T-helper 22 cell (primary cell): ENCODE results near the gene PRODH2.
"Not testable (repeated sequence)": the region's sequence is repeated elsewhere in the genome, so short reads cannot be mapped to it uniquely, and the experiment has no call there.

Source experiments
- DNase-seq: peaks from one replicate; pipeline ENCODE4 v3.0.0-alpha.2; 2020; ENCODE audit warnings: low read depth

PRODH2 gene

DNA sequence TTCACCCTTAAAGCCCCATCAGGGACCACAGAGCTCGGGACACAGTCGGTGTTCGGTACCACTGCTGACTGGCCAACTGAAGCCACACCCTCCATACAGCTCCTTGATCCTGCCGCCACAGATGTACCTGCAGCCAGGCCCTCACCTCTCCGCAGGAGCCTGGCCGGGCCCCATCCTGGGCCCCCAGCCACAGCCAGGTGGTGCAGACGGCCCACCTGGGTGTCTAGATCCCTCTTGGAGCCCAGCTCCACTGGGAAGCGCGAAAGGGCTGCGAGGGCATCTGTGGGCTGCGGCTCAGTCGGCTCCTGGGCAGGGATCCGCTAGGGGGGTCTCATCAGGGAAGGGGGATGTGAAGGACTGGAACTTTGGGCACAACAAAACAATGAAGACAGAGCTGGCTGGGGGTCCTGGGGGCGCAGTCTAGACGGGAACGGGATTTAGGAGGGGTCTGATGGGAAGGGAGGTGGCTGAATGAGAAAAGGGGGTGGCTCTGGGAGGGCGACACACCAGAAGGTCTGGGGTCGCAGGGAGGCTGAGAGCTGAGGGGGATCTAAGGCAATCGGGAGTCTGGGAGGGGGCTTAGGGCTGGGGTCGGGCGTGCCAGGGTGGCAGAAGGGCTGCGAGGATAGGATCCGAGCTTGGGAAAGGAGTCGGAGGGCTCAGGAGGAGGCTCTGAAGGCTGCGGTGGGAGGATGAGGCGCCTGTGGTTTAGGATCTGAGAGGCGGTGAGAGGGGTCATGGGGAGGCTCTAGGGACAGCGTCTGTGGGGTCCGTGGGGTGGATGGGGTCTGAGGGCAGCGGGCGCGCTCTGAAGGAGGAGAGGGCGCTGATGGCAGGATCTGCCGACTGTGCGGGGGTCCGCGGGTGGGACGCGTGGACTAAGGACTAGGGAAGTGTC lies 15.8 kb downstream of the PRODH2 start:
- no peak for DNase-seq

- DNase-seq = not testable (repeated sequence)
These were observed 17.1 kb downstream of the PRODH2 start for GRCh38 chr19:35795564-35795963.

- DNase-seq = no peak
These were observed 19.1 kb downstream of the PRODH2 start for GRCh38 chr19:35793381-35794165.

DNA sequence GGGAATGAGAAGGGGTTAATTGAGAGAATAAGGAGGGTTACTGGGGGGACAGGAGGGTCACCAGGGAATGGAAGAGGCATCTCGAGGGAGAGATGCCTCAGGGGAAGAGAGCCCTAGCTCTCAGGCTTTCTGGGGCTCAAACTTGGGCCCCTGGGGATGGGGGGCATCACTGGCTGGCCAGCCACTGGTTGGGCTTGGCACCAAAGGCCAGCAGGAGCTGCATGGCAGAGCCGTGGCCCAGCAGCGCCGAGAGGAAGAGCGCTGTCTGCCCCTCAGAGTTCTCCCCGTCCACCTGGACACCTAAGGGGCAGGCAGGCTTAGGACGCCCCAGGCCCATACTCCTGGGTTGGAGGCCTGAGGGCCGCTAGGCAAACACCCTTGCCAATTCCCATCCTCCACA lies 19.8 kb downstream of the PRODH2 start:
- no peak for DNase-seq

DNA sequence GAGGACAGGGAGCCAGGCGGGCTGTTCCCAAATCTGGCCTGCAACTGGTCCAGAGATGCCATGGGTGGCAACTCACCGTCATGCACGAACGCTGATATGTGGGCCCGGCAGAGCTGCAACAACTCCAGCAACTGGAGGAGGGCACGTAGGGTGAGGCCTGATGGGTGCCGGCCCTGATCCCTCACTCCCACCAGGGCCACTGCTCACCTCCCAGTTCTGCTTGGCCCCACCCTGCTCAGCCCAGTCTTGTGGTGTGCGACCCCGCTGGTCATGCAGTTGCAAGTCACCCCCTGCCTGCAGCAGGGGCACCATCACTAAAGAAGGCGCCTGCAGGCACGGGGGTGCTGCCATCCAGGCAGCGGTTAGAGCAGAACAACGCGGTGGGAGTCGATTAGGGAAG lies 20.3 kb downstream of the PRODH2 start:
- no peak for DNase-seq

GRCh38 chr19:35791814-35792279 lies 20.8 kb downstream of the PRODH2 start:
- DNase-seq = no peak

DNA sequence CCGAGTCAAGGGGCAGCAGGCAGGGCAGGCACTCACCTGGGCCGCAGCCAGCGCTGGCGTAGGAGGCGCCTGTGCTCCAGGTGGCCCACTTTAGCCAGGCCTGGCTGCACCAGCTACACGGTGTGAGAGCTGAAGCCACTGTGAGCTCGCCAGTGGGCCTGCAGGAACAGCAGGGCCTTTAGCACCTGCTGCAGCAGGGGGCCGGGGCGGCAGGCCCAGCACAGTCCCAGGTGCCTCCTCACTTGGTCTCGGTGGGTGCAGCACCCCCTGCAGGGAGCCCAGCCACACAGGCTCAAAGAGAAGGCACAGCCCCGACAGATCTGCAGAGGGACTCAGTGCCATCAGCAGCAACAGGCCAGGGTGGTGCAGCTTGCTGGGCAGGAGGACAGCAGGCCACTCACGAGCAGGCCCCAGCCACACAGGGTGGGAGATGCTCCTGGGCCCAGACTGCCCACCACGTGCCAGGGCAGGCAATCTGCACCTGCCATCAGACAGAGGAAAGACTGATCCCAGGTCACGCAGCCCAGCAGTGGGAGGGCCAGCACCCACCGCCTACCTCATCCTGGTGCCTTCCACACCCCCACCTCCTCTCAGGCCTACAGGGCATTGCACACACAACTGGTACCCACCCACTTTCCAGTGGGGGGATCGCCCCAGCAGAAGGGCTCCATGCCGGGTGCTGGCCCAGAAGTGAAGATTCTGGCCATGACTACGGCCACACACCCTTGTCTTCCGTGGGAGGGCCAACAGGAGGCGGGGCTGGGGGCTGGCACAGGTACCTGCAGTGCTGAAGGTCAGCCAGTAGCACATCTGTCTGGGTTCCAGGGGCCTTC lies 21.4 kb downstream of the PRODH2 start:
- no peak for DNase-seq

GRCh38 chr19:35789978-35790944 lies 22.4 kb downstream of the PRODH2 start:
- no peak for DNase-seq

GRCh38 chr19:35789195-35789977 lies 23.3 kb downstream of the PRODH2 start:
- DNase-seq = no peak

- DNase-seq = no peak
These were observed 24.3 kb downstream of the PRODH2 start for GRCh38 chr19:35788205-35788960.

GRCh38 chr19:35787227-35787799 lies 25.3 kb downstream of the PRODH2 start:
- no peak for DNase-seq

DNA sequence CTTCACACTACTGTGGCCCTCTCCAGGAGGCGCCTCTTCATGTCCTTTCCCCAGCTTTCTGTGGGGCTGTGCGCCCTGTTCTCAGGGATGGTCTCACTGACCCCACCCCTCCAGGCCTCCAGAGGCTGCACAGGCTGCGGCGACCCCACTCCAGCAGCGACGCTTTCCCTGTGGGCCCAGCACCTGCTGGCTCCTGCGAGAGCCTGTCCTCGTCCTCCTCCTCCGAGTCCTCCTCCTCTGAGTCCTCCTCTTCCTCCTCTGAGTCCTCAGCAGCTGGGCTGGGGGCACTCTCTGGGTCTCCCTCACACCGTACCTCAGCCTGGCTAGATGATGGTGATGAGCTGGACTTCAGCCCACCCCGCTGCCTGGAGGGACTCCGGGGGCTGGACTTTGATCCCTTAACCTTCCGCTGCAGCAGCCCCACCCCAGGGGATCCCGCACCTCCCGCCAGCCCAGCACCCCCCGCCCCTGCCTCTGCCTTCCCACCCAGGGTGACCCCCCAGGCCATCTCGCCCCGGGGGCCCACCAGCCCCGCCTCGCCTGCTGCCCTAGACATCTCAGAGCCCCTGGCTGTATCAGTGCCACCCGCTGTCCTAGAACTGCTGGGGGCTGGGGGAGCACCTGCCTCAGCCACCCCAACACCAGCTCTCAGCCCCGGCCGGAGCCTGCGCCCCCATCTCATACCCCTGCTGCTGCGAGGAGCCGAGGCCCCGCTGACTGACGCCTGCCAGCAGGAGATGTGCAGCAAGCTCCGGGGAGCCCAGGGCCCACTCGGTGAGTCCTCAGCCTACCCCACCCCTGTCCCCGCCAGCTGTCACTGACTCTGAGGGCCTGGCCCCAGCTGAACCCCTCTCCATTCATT lies 26.1 kb downstream of the PRODH2 start:
- DNase-seq = no peak

- no peak for DNase-seq
These were observed 27.4 kb downstream of the PRODH2 start for GRCh38 chr19:35785339-35785627.

- DNase-seq = no peak
These were observed 27.9 kb downstream of the PRODH2 start for GRCh38 chr19:35784503-35785338.

DNA sequence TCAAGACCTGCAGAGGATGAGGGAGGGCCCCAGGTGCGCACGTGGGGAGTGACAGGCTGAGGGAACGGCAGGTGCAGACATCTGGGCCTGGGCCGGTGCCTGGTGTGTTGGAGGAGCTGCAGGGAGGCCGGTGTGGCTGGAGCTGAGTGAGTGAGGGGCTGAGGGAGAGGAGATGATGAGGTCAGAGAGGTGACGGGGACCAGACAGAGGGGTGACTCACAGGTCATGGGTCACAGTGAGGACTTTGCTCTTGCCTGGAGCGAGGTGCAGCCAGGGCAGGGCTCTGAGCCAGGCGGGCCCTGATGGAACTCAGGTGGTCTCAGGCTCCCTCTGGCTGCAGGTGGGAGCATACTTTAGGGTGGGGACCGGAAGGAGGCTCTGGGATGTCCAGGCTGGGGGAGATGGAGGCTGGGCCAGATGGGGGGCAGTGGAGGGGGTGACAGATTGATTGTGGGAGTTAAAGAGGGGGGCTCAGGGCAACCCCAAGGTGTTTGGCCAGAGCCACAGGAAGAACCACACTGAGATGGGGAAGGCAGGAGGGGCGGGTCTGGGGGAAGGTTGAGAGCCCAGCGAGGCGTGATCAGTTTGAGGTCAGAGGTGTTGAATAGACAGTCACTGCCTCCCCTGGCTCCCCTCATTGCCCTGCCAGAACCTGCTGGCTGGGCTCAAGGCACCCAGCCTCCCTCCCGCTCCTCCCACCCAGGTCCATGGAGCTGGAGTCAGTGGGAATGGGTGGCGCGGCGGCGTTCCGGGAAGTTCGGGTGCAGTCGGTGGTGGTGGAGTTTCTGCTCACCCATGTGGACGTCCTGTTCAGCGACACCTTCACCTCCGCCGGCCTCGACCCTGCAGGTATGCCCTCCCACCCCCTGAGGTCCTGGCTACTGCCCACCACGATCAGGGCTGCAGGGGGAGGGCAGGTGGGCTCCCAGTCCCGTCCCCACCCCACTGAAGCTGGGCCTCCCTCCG lies 28.9 kb downstream of the PRODH2 start:
- no peak for DNase-seq

GRCh38 chr19:35782589-35782988 lies 30.1 kb downstream of the PRODH2 start:
- DNase-seq = no peak
